HUES64 (cell line): Measurements from ENCODE around the gene COX7B.

Experiments
- H3K27ac ChIP-seq: 2 replicates; pipeline ENCODE4 v1.7.0; 2013; ENCODE audit warnings: low read depth, low read length, inconsistent platforms
- H3K27me3 ChIP-seq: 2 replicates; pipeline ENCODE4 v1.6.1; 2013; ENCODE audit warnings: mild to moderate bottlenecking, low read length; ENCODE audit not compliant: insufficient read depth
- H3K36me3 ChIP-seq: 2 replicates; pipeline ENCODE4 v1.6.1; 2013; ENCODE audit warnings: mild to moderate bottlenecking, low read length; ENCODE audit not compliant: insufficient read depth
- H3K4me1 ChIP-seq: 2 replicates; pipeline ENCODE4 v1.6.1; 2013; ENCODE audit warnings: mild to moderate bottlenecking, low read length, moderate library complexity; ENCODE audit not compliant: insufficient read depth
- H3K4me3 ChIP-seq: 2 replicates; pipeline ENCODE4 v1.5.1; 2013; ENCODE audit warnings: mild to moderate bottlenecking, low read length, moderate library complexity
- H3K9ac ChIP-seq: 2 replicates; pipeline ENCODE4 v1.6.1; 2013; ENCODE audit warnings: mild to moderate bottlenecking, low read depth, low read length
- H3K9me3 ChIP-seq: 2 replicates; pipeline ENCODE4 v1.6.1; 2013; ENCODE audit warnings: low read depth, low read length; ENCODE audit not compliant: insufficient read depth
- WGBS: fragments of 150-250, 120-280 bp; methylation state at CpG from one replicate; pipeline ENCODE4 v1.1.7; 2013; ENCODE audit warnings: missing lambda C conversion rate; 5-methylcytosine and 5-hydroxymethylcytosine counted together

COX7B gene

DNA sequence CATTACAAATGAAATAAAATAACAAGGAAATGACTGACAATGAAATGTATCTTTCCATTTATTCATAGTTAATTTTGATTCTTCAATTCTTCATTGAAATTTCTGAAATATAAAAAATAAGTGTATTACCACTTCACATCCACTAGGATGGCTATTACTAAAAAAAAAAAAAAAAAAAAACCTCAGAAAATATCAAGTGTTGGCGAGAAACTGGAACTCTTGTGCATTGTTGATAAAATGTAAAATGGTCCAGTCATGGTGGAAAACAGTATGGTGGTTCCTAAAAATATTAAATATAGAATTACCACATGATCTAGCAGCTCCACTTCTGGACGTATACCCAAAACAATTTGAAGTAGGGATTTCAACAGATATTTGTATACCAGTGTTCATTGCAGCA is 47.3 kb downstream of the COX7B start:
- no peaks in the 10 kb centered on the region for H3K9me3 ChIP-seq
- no peaks in the 10 kb centered on the region for H3K27me3 ChIP-seq
- no peak overlapping the region for H3K4me3 ChIP-seq
- H3K36me3 ChIP-seq: no peaks in the 10 kb centered on the region
- H3K9ac ChIP-seq: no peak overlapping the region
- H3K27ac ChIP-seq: no peak overlapping the region
- no CpG with 5 or more reads among the region's 2 CpGs for WGBS
- H3K4me1 ChIP-seq: no peaks in the 10 kb centered on the region

DNA sequence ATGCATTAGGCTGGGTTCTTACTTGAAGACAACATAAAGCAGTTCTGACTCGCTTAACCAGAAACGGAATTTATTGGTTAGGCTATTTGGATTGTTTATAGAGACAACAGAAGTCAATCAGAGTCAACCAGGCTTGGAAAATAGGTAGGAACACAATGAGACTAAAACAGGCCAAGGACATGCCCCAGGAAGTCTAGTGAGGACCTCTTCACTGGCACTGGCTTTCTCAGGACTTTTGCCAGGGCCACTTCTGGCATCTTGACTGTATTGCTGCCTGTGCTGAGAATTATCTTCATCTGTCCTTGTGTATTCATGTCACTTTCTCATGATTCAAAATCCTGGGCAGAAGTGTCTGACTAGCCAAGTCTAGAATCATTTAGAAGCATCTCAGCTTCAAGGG is 50.6 kb downstream of the COX7B start:
- no peak overlapping the region for H3K4me3 ChIP-seq
- H3K36me3 ChIP-seq: no peaks in the 10 kb centered on the region
- no peaks in the 10 kb centered on the region for H3K9me3 ChIP-seq
- H3K27me3 ChIP-seq: no peaks in the 10 kb centered on the region
- H3K4me1 ChIP-seq: no peaks in the 10 kb centered on the region
- 94% methylated on average over 2 of the region's 2 CpGs for WGBS
- H3K9ac ChIP-seq: no peak overlapping the region
- no peak overlapping the region for H3K27ac ChIP-seq

DNA sequence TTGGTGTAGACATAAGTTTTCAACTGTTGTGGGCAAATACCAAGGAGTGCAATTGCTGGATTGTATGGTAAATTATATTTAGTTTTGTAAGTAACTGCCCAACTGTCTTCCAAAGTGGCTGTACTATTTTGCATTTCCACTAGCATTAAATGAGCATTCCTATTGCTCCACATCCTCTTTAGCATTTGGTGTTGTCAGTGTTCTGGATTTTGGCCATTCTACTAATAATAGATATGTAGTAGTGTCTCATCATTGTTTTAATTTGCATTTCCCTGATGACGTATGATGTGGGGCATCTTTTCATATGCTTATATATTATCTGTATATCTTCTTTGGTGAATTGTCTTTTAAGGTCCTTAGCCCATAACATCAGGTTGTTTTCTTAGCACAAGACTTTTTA is 52.9 kb downstream of the COX7B start:
- no peak overlapping the region for H3K9ac ChIP-seq
- no peaks in the 10 kb centered on the region for H3K4me1 ChIP-seq
- H3K4me3 ChIP-seq: no peak overlapping the region
- H3K27ac ChIP-seq: no peak overlapping the region
- no peaks in the 10 kb centered on the region for H3K36me3 ChIP-seq
- no CpG with 5 or more reads among the region's 1 CpG for WGBS
- H3K27me3 ChIP-seq: no peaks in the 10 kb centered on the region
- H3K9me3 ChIP-seq: no peaks in the 10 kb centered on the region

DNA sequence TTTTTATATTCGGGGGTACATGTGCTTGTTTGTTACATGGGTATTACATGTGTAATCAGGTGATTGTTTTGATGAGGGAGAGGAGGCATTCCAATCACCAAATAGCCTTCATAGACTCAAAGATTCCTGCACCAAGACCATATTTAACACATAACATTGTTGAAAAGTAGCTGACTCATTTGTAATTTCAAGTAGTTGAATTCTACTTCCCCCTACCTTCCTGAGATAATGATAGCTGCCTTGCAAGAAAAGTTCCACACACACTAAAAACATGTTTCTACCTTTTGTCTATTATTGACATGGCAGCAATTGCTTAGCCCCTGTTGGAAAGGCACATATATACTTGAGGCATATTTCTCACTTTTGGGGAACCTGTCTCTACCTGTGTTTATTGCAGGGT is 54.0 kb downstream of the COX7B start:
- H3K27me3 ChIP-seq: no peaks in the 10 kb centered on the region
- no peaks in the 10 kb centered on the region for H3K36me3 ChIP-seq
- H3K9ac ChIP-seq: no peak overlapping the region
- H3K4me3 ChIP-seq: no peak overlapping the region
- WGBS: no CpG with 5 or more reads among the region's 1 CpG
- no peaks in the 10 kb centered on the region for H3K9me3 ChIP-seq
- H3K27ac ChIP-seq: no peak overlapping the region
- no peaks in the 10 kb centered on the region for H3K4me1 ChIP-seq

DNA sequence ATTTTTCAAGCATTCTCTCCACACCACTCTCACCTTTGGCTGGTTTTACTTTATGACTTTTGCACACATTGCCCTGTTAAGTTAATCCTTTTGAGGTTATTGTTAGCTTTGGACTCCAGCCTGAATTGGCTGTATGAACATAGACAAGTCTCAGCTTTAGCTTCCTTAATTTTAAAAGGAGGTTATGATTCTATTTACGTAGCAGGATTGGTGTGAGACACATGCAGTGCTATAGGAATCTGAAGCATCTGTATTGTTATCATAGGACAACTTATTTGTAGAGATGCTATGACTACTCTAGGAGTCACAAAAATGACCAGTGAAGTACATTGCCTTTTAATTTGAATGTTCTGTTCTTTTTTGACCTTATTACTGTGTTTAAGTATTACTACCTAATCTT is 54.4 kb downstream of the COX7B start:
- H3K9ac ChIP-seq: no peak overlapping the region
- no peak overlapping the region for H3K4me3 ChIP-seq
- no peaks in the 10 kb centered on the region for H3K9me3 ChIP-seq
- no peak overlapping the region for H3K27ac ChIP-seq
- no peaks in the 10 kb centered on the region for H3K4me1 ChIP-seq
- H3K36me3 ChIP-seq: no peaks in the 10 kb centered on the region
- H3K27me3 ChIP-seq: no peaks in the 10 kb centered on the region
- 76% methylated on average over 1 of the region's 1 CpG for WGBS
